AG04450 (cell line): ENCODE measurements around the gene OR2F2. TPM values are rescaled to one million over a fixed set of nuclear protein-coding genes. Genes with fewer than 3 reads are reported as not detected.

Experiments
- CTCF ChIA-PET: fragments of 300-600, 350-600 bp; formaldehyde crosslinking; extraction: SDS; loops from one replicate; lab custom pipeline; 2022; ENCODE audit warnings: antibody characterized with exemption, inconsistent platforms; lab: Charles Lee
- POLR2A ChIA-PET: fragments of 350-600 bp; formaldehyde crosslinking; extraction: SDS; loops from one replicate; lab custom pipeline; 2021; ENCODE audit warnings: antibody characterized with exemption, inconsistent platforms; lab: Yijun Ruan, JAX
- DNase-seq: peaks from one replicate; pipeline ENCODE4 v3.0.0-alpha.2; 2011; ENCODE audit warnings: low read depth, low spot score
- H3K27ac ChIP-seq: one replicate; pipeline ENCODE4 v1.5.1; 2012; ENCODE audit warnings: low read depth, low read length, control low read depth
- H3K27me3 ChIP-seq: one replicate; pipeline ENCODE4 v1.6.0; 2012; ENCODE audit warnings: low read length; ENCODE audit not compliant: control insufficient read depth, insufficient read depth
- H3K4me3 ChIP-seq: 2 replicates; pipeline ENCODE4 v1.5.1; 2011; ENCODE audit warnings: mild to moderate bottlenecking, low read depth, low read length, control low read depth
- H3K9me3 ChIP-seq: 2 replicates; pipeline ENCODE4 v1.5.1; 2012; ENCODE audit warnings: low read length; ENCODE audit not compliant: control insufficient read depth, insufficient read depth
- polyA plus RNA-seq: library from polyadenylated mRNA; depleted of rRNA; stranded (reverse); fragments of >200 nt; gene quantifications from 2 replicates; pipeline ENCODE4 v1.2.3, GENCODE V29; 2011
- TF ChIP-seq, protein P1 (sequence below): IDR thresholded peaks from 2 replicates; pipeline ENCODE4 v1.5.1; 2011; ENCODE audit warnings: low read depth, low read length, control low read depth, inconsistent platforms

The OR2F2 gene
- polyA plus RNA-seq, 1 experiment, result not detected

GRCh38 chr7:143938379-143939243 is 3.6 kb downstream of the OR2F2 start:
- CTCF ChIA-PET, result no interaction called here
- TF ChIP-seq, protein P1, sequence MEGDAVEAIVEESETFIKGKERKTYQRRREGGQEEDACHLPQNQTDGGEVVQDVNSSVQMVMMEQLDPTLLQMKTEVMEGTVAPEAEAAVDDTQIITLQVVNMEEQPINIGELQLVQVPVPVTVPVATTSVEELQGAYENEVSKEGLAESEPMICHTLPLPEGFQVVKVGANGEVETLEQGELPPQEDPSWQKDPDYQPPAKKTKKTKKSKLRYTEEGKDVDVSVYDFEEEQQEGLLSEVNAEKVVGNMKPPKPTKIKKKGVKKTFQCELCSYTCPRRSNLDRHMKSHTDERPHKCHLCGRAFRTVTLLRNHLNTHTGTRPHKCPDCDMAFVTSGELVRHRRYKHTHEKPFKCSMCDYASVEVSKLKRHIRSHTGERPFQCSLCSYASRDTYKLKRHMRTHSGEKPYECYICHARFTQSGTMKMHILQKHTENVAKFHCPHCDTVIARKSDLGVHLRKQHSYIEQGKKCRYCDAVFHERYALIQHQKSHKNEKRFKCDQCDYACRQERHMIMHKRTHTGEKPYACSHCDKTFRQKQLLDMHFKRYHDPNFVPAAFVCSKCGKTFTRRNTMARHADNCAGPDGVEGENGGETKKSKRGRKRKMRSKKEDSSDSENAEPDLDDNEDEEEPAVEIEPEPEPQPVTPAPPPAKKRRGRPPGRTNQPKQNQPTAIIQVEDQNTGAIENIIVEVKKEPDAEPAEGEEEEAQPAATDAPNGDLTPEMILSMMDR, result no peak
- no peak for DNase-seq
- POLR2A ChIA-PET, result no interaction called here
- Histone ChIP-seq H3K9me3 (no peaks in the 10 kb centered on the region), H3K27me3 (no peaks in the 10 kb centered on the region), H3K4me3 (no peak overlapping the region), H3K27ac (no peak overlapping the region)

GRCh38 chr7:143945423-143945822 is 10.4 kb downstream of the OR2F2 start:
- Histone ChIP-seq H3K4me3 (no peak overlapping the region), H3K9me3 (no peaks in the 10 kb centered on the region), H3K27ac (no peak overlapping the region), H3K27me3 (no peaks in the 10 kb centered on the region)
- ChIA-PET CTCF (no interaction called here), POLR2A (no interaction called here)
- TF ChIP-seq, protein P1, result no peak
- DNase-seq, result no peak

DNA sequence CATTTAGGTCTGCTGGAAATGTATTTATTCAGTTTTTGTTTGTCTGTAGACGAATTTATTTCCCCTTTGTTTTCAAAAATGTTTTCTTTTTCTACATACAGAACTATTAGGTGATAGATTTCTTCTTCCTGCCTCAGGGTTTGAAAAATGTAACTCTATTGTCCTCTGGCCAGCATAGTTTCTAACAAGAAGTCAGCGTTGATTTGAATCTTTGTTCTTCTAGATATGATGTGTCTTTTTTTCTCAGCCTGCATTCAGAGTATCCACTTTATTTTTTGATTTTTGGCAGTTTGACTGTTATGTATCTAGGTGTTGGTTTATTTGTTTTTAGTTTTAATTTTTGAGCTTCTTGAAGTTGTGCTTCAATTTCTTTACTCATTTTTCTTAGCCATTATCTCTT is 12.1 kb downstream of the OR2F2 start:
- no peaks in the 10 kb centered on the region for H3K27me3 ChIP-seq
- POLR2A ChIA-PET, result no interaction called here
- no peak overlapping the region for H3K4me3 ChIP-seq
- no peak overlapping the region for H3K27ac ChIP-seq
- CTCF ChIA-PET, result no interaction called here
- no peaks in the 10 kb centered on the region; the same call in 1 of the 2 replicates for H3K9me3 ChIP-seq
- TF ChIP-seq, protein P1, result no peak
- DNase-seq, result no peak

GRCh38 chr7:143948733-143949132 is 13.7 kb downstream of the OR2F2 start:
- Histone ChIP-seq H3K27ac (no peak overlapping the region), H3K4me3 (no peak overlapping the region), H3K9me3 (no peaks in the 10 kb centered on the region; the same call in 1 of the 2 replicates), H3K27me3 (no peaks in the 10 kb centered on the region)
- ChIA-PET POLR2A (no interaction called here), CTCF (no interaction called here)
- TF ChIP-seq, protein P1, result no peak
- no peak for DNase-seq

GRCh38 chr7:143953421-143953820 is 18.4 kb downstream of the OR2F2 start:
- DNase-seq, result no peak
- ChIA-PET CTCF (no interaction called here), POLR2A (no interaction called here)
- no peaks in the 10 kb centered on the region; the same call in 1 of the 2 replicates for H3K9me3 ChIP-seq
- no peak overlapping the region for H3K4me3 ChIP-seq
- H3K27me3 ChIP-seq, result no peaks in the 10 kb centered on the region
- no peak overlapping the region for H3K27ac ChIP-seq
- TF ChIP-seq, protein P1, result no peak
